GM19455 (cell line): ENCODE results near the gene PGAP3.

Experiments used
- ATAC-seq: cut with Tn5 transposase; IDR thresholded peaks from one replicate; pipeline ENCODE4 v1.9.1; 2021; ENCODE audit not compliant: unreplicated experiment

PGAP3 gene

DNA sequence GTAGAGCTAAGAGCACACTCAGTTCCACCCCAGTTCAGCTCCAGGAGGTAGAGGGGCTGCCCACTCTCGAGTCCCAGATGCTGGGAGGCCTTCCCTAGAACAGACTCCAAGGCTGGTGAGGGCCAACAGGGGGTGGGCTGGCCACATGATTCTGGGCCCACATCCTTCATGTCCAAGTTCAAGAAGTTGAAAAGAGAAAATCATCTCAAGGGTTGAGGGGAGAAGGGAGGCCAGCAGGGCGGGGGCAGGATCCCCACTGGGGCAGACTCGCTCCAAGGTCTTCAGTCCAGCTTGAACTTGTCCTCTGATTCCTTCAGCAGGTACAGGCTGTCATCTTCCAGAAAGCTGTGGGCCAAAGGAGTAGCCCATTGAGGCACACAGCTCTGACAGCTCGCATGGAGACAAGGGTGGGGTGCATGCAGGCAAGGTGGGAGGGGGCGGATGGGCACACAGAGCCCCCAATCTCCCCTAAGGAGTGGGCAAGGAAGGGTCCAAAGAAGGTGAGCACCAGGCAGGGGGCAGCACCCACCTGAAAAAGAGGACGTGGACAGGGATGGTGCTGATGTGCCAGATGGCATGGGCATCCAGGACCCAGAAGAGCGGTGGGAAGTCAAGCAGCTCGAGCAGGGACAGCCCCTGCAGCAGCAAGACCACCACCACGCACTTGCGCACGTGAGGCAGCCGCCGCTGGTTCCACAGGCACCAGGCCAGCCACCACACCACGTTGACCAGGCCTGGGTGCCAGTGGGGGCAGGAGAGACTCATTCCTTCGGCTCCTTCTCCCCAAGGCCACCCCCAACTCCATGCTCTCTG is 15.1 kb downstream of the PGAP3 start:
- ATAC-seq = no peak

DNA sequence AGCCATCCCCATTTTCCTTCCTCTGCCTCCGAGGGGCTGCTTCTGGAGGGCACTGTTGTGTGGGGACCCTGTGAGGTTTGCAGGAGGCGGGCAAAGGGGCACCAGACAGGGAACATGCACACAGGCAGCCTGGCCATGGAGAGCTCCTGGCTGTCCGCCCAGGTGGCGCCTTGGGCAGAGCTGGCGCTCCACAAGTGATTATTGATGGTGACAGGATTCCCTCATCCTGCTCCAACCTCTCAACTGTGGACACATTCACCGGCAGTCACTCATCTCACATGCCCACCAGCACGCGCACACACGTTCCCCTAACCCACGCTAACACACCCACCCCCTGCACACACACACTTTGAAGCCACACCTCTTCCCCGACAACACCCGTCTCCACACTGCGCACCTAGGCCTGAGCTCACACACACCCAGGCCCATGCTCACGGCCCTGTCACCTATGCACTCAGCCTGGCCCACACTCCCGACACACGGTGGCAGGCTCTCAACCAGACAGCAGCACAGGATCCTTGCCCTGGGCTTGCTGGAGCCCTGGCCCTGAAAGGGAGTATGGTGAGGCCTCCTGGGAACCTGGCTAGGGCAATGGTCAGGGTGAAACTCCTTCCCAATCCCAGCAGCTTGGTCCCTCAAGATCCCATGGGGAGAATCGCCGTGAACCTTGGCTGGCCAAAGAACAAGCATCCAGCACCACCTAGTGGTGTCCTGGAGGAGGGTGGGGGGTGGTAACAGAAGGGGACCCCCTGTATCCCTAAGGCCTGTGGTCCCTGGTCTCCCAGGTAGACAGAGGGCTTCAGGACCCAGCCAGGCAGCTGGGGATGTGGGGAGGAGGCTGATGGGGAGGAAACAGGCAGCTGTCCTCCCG is 16.0 kb downstream of the PGAP3 start:
- no peak for ATAC-seq

DNA sequence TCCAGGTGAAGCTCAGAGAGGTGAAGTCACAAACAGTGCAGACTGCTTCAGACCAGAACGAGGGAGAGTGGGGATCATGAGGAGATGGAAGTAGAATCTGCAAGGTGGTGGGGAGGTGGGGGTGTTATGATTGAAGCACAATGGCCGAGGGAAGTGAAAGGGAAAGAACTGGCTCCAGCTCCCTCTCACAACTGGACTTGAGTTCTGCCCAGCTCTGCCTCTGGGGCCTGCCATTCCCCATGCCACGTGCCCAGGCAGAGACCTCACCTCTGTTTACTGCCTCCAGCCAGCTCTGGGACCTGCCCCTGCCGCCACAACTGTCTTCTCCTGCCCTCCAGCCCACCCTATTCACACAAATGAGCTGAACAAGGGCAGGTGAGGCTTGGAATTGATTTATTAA is 17.1 kb downstream of the PGAP3 start:
- ATAC-seq = no peak

DNA sequence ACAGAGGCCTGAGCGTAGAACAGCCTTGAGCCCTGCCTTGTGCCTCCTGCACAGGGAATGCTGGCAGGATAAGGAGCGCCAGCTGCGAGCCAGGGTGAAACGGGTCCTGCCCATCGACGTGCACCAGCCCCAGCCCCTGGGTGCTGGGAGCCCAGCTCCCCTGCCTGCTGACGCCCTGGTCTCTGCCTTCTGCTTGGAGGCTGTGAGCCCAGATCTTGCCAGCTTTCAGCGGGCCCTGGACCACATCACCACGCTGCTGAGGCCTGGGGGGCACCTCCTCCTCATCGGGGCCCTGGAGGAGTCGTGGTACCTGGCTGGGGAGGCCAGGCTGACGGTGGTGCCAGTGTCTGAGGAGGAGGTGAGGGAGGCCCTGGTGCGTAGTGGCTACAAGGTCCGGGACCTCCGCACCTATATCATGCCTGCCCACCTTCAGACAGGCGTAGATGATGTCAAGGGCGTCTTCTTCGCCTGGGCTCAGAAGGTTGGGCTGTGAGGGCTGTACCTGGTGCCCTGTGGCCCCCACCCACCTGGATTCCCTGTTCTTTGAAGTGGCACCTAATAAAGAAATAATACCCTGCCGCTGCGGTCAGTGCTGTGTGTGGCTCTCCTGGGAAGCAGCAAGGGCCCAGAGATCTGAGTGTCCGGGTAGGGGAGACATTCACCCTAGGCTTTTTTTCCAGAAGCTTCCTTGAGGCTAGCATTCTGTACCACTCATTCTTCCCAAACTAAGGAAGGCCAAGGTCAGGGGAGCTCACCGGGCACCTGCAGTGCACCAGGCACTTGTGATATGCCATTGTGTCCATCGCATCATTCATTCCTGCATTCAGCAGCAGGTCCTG is 17.7 kb downstream of the PGAP3 start:
- no peak for ATAC-seq

DNA sequence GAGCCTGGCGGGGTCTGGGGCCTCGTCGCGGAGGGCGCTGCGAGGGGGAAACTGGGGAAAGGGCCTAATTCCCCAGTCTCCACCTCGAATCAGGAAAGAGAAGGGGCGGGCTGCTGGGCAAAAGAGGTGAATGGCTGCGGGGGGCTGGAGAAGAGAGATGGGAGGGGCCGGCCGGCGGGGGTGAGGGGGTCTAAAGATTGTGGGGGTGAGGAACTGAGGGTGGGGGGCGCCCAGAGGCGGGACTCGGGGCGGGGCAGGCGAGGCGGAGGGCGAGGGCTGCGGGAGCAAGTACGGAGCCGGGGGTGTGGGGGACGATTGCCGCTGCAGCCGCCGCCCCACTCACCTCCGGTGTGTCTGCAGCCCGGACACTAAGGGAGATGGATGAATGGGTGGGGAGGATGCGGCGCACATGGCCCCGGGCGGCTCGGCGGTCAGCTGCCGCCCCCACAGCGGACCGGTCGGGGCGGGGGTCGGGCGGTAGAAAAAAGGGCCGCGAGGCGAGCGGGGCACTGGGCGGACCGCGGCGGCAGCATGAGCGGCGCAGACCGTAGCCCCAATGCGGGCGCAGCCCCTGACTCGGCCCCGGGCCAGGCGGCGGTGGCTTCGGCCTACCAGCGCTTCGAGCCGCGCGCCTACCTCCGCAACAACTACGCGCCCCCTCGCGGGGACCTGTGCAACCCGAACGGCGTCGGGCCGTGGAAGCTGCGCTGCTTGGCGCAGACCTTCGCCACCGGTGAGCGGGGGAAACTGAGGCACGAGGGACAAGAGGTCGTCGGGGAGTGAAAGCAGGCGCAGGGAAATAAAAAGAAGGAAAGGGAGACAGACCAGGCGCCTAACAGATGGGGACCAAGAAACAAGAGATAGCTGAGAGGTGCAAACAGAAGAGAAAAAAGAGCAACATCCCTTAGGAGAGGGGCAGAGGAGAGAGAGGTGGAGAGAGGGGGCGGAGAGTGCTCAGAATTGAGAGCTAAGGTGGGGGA is 19.6 kb downstream of the PGAP3 start, which contains the start of gene PNMT:
PNMT (plus strand) TSS at position 509 of the 980 bp plus-strand sequence; CDS start at position 532, 23 bp downstream.
- ATAC-seq = no peak

DNA sequence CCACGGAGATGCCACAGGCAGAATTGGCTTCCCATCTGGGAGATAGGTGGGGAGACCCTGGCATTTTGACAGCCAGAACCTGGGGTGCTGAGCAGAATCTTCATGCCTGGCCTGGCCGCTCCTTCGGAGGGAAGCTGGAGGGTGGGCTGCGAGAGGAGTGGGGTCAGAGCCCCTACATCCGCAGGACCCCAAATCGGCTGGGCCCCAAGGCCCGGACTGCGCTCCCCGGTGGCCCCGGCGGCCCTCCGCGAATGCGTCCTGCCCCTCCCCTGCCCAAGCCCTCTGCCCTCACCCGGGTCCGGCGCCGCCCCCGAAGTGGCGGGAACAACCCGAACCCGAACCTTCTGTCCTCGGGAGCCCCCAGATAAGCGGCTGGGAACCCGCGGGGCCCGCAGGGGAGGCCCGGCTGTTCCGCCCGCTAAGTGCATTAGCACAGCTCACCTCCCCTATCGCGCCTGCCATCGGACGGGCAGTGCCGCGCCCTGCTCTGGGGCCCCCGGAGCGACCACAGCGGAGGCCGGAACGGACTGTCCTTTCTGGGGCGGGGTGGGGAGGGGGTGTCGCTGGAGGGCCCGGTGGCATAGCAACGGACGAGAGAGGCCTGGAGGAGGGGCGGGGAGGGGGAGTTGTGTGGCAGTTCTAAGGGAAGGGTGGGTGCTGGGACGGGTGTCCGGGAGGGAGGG is 20.5 kb downstream of the PGAP3 start:
- ATAC-seq = no peak

DNA sequence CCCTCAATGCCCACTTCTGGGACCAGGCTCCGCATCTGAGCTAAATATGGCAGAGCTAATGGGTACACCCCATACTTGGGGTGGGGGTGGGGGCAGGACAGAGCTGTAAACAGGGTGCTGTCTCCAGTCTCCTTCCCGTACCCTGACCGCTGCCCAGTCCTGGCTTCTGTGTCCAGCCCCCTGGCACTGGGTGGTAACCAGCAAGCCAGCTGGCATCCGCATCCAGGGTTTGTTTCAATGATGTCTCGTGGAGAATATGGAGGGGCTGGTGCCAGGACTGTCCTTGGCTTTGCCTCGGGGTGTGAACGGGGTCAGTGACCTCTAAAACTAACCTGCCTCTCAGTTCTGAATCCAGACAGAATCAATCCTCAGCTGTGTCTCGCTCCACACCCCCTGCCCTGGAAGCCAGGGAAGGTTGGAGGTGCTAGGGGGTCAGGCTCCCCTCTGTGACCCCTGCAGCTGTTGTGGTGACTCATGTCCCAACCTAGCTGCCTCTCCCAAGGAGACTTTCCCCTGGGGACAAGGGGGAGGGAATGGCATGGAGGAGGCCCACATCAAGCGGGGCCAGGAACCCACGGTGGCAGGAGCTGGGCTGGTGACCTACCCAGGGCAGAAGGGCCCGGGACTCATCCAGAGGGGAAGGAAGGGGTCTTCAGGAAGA is 21.1 kb downstream of the PGAP3 start:
- ATAC-seq = no peak

DNA sequence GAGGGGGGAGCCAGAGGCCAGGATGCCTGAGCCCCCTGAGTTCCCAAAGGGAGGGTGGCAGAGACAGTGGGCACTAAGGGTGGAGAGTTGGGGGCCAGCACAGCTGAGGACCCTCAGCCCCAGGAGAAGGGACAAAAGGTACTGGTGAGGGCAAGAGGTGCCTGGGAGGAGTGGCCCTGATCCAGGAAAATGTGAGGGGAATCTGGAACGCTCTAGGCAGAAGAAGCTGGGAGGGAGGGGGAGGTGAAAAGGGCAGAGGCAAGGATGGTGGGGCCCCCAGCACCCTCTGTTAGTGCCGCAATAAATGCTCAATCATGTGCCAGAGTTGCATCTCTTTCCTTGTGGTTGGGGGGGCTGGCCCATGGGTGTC is 21.6 kb downstream of the PGAP3 start:
- no peak for ATAC-seq

DNA sequence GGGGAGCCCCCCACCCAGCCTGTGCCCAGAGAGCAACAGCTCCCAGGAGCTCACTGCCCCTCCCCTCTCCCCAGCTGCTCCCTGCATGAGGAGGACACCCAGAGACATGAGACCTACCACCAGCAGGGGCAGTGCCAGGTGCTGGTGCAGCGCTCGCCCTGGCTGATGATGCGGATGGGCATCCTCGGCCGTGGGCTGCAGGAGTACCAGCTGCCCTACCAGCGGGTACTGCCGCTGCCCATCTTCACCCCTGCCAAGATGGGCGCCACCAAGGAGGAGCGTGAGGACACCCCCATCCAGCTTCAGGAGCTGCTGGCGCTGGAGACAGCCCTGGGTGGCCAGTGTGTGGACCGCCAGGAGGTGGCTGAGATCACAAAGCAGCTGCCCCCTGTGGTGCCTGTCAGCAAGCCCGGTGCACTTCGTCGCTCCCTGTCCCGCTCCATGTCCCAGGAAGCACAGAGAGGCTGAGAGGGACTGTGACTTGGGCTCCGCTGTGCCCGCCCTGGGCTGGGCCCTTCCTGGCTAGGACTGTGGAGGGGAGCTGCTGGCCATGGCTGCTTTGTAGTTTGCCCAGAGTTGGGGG is 22.1 kb downstream of the PGAP3 start:
- no peak for ATAC-seq

DNA sequence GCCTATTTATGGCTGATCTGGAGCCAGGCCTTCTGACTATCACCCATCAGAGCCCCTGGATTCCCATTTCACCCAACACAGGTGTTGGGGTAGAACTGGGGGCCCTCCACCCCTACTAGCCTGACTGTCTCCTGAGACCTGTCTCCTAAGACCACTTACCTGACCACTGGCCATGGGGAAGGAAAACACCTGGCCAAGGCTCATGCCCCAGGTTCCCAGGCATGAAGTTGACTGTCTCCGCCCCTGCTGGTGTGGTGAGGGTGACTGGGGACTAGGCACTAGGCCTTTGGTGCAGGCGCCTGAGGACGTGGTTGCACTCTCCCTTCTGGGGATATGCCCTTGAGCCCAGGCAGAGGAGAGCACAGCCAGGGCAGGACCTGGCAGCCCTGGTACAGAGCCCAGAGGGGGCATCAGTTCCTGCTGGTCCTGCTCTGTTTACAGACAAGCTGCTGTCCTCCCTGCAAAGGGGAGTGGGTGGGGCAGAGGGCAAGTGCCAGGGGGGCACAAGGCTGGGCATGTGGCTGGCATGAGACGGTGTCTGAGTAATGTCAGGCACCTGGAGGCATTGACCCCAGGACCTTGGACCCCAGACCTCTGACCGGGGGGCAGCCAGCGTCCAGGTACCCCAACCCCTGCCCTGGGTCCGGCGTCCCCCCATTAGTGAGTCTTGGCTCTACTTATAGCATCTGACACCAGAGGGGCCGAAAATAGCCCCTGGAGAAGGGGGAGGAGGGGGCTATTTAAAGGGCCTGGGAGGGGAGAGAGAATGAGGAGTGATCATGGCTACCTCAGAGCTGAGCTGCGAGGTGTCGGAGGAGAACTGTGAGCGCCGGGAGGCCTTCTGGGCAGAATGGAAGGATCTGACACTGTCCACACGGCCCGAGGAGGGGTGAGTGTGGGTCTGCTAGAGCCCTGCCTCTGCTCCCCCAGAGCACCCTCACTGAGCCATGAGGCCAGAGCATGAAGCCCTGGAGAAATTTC is 23.0 kb downstream of the PGAP3 start, which contains the start of gene TCAP:
TCAP (plus strand) TSS at position 769 of the 981 bp plus-strand sequence; CDS start at position 780, 11 bp downstream.
- ATAC-seq = no peak

DNA sequence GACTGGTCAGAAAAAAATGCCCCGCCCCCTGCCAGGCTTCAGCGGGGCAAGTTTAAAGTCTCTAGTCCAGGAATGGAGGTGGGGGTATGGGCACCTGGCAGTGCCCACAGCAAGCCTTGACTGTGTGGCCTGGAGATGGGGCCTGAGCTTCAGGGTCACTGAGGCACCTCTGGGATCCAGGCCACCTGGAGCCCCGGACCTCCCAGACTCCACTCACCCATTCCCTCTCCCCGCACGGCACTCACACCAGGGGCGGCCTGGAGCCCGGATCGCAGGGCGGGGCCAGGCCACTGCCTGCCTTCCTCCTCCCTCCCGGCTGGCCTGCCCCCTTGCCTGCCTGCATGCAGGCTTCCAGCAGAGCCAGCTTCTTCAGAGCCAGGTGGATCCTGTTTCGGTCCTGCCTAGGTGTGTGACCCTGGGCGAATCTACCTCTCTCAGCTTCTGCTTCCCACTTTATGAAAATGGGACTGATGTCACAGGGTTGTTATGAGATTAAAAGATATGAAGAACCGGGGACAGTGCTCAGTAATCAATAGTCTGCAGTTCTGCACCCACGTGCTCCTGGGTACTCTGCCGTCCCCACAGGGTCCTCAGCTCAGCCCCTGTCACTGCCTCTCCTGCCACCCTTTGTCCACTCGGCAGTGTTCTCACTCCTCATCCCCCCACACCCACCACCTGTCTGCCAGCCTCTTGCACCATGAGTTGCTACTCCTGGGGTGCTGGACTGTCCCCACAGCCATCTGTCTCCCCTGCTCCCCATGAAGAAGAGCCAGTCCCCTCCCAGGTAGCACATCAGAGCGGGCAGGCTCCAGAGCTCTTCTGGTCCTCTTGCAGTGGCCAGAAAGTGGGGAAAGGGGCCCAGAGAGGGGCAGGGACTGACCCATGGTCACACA is 23.9 kb downstream of the PGAP3 start:
- no peak for ATAC-seq

DNA sequence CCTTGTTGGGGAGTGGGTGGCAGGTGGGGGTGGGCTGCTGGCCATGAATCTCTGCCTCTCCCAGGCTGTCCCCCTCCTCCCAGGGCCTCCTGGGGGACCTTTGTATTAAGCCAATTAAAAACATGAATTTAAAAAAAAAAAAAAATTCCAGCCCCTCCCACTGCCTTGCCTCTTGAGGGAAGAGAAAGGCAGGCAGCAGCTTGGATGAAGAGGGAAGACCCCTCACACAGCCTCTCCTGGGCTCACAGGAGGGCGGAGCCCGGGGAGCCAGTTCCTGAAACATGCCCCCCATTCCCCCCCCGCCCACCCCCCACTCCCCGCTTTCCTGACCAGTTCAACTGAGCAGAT is 24.5 kb downstream of the PGAP3 start:
- no peak for ATAC-seq

DNA sequence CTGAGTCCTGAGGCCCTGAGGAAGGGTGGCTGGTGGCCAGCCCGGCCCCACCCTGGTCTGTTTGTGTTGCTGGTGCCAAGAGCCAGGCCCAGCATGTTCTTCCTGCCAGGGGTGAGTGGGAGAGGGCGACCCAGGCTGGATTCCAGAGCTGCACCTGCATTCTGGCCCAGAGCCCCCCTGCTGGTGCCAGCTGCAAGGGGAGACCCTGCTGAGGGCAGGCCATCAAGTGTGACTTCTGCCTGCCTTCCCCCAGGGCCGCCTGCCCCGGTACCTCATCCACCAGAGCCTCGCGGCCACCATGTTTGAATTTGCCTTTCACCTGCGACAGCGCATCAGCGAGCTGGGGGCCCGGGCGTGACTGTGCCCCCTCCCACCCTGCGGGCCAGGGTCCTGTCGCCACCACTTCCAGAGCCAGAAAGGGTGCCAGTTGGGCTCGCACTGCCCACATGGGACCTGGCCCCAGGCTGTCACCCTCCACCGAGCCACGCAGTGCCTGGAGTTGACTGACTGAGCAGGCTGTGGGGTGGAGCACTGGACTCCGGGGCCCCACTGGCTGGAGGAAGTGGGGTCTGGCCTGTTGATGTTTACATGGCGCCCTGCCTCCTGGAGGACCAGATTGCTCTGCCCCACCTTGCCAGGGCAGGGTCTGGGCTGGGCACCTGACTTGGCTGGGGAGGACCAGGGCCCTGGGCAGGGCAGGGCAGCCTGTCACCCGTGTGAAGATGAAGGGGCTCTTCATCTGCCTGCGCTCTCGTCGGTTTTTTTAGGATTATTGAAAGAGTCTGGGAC is 25.1 kb downstream of the PGAP3 start:
- ATAC-seq = no peak

DNA sequence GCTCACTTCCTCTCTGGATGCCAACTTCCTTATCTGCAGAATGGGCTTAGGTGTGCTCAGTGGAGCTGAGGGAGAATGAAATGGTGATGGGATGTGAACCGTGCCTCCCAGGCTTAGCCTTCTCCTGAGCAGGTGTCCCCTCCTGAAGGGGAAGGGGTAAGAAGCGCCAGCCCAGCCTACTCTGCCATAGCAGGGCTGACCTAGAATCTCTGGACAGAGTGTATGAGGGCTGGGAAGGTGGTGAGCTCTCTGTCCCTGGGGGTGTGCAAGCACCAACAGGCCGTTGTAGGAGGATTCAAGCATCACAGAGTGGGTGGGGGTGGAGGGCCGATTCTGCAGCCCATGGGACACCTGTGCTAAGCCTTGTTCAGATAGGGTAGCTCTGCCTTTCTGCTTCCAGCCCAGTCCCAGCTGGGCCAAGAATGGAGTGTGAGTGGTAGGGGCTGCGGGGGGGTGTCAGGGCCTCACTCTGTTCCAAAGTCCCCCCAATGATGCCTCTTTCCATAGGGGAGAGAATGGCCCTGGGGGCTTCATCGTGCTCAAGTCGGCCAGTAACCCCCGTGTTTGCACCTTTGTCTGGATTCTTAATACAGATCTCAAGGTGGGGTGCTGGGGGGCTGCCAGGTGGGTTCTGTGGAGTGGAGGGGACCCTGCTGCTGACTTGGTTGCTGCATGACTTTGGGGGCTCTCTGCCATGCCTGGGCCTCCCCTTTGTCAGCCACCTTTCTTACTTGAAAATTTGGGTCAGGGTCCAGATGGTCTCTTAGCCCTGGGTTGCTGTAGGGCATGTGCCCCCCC is 25.9 kb downstream of the PGAP3 start:
- ATAC-seq = no peak
